Panc1 (cell line): ENCODE results near the gene NDST1. TPM values are rescaled to one million over a fixed set of nuclear protein-coding genes. Genes with fewer than 3 reads are reported as not detected.

Experiments used
- ATAC-seq: fragments of 200-7000 bp; cut with Tn5 transposase; 2 replicates; pipeline ENCODE4 v1.9.1; 2020; ENCODE audit warnings: mild to moderate bottlenecking, moderate library complexity
- BruUV-seq: library from RNA; stranded (reverse); fragments of 400-500 nt; replicated peaks from 2 replicates; lab custom pipeline; 2021; lab: Mats Ljungman, UMichigan
- CTCF ChIA-PET: fragments of 300-600 bp; sonication (Branson Sonifier 250); formaldehyde crosslinking; loops from one replicate; lab custom pipeline; 2022; ENCODE audit warnings: antibody characterized with exemption; lab: Charles Lee
- POLR2A ChIA-PET: fragments of 300-600 bp; sonication (Branson Sonifier 250); formaldehyde crosslinking; loops from one replicate; lab custom pipeline; 2022; ENCODE audit warnings: antibody characterized with exemption; lab: Charles Lee
- DNase-seq: peaks from one replicate; pipeline ENCODE4 v3.0.0-alpha.2; 2010; ENCODE audit warnings: low read depth, low spot score
- H3K27ac ChIP-seq: 2 replicates; pipeline ENCODE4 v1.5.1; 2011; ENCODE audit warnings: mild to moderate bottlenecking, low read length, inconsistent platforms
- H3K27me3 ChIP-seq: fragments of 200-500 bp; sonication (Bioruptor generic); 2 replicates; pipeline ENCODE4 v1.6.0; 2014; ENCODE audit warnings: low read length, inconsistent platforms; ENCODE audit not compliant: control insufficient read depth, insufficient read depth
- H3K36me3 ChIP-seq: fragments of 200-500 bp; sonication (Bioruptor generic); 2 replicates; pipeline ENCODE4 v1.5.1; 2014; ENCODE audit warnings: inconsistent platforms, mild to moderate bottlenecking, low read length, moderate library complexity; ENCODE audit not compliant: control insufficient read depth, insufficient read depth
- H3K4me1 ChIP-seq: 2 replicates; pipeline ENCODE4 v1.5.1; 2011; ENCODE audit warnings: inconsistent platforms, mild to moderate bottlenecking, low read length, moderate library complexity; ENCODE audit not compliant: control insufficient read depth, insufficient read depth
- H3K4me3 ChIP-seq, 2 experiments: 2 replicates each; pipeline ENCODE4 v1.5.1; 2011 to 2012; ENCODE audit warnings: low read depth in 2 of 2, low read length in 2 of 2, mild to moderate bottlenecking in 2 of 2, inconsistent platforms in 1 of 2, moderate library complexity in 1 of 2
- H3K9me3 ChIP-seq: fragments of 200-500 bp; sonication (Bioruptor generic); 2 replicates; pipeline ENCODE4 v1.5.1; 2014; ENCODE audit warnings: low read depth, mild to moderate bottlenecking, inconsistent platforms, low read length, moderate library complexity; ENCODE audit not compliant: control insufficient read depth, insufficient read depth
- CTCF ChIP-seq: fragments of 450-650 bp; IDR thresholded peaks from 2 replicates; pipeline ENCODE4 v1.5.1; 2017; ENCODE audit warnings: mild to moderate bottlenecking
- POLR2AphosphoS5 ChIP-seq: IDR thresholded peaks from 2 replicates; pipeline ENCODE4 v1.6.1; 2012; ENCODE audit warnings: mild to moderate bottlenecking, low read depth, low read length, moderate library complexity
- REST ChIP-seq, 2 experiments: IDR thresholded peaks; 2 replicates each; pipeline ENCODE4 v1.6.1; 2011 to 2012; ENCODE audit warnings: low read depth in 2 of 2, control low read depth in 1 of 2, low read length in 1 of 2, mild to moderate bottlenecking in 1 of 2, moderate library complexity in 1 of 2; ENCODE audit not compliant: insufficient read depth in 1 of 2
- SIN3A ChIP-seq: IDR thresholded peaks from 2 replicates; pipeline ENCODE4 v1.6.1; 2012; ENCODE audit warnings: low read depth, mild to moderate bottlenecking, low read length, moderate library complexity, borderline replicate concordance; ENCODE audit not compliant: insufficient read depth
- TCF7L2 ChIP-seq: IDR thresholded peaks from 2 replicates; pipeline ENCODE4 v1.6.1; 2011; ENCODE audit warnings: mild to moderate bottlenecking, low read depth, low read length, inconsistent platforms
- in situ Hi-C: cut with HindIII; loops from 2 replicates; pipeline ENCODE4 v1.10.0; 2016; ENCODE audit warnings: low sequenced_read_pairs, low pct_unique_long_range_greater_than_20kb
- intact Hi-C: fragments of 100-400 bp; cut with micrococcal nuclease; formaldehyde crosslinking; loops from one replicate; pipeline ENCODE4 v1.10.0; 2022; ENCODE audit not compliant: unreplicated experiment
- total RNA-seq: library from RNA; stranded (reverse); gene quantifications from one replicate; pipeline ENCODE4 v1.2.1, GENCODE V29; 2021; ENCODE audit not compliant: unreplicated experiment

Gene NDST1
- total RNA-seq, 1 experiment from 2014 or later: 142 TPM

GRCh38 chr5:150556859-150557508 is 49.1 kb downstream of the NDST1 start:
- intact Hi-C loops: no loop called here
- POLR2A ChIA-PET: no interaction called here
- H3K27ac ChIP-seq: no peak overlapping the region
- H3K9me3 ChIP-seq: no peaks in the 10 kb centered on the region
- DNase-seq: no peak
- no peaks in the 10 kb centered on the region for H3K27me3 ChIP-seq
- in situ Hi-C loops: no loop called here
- ATAC-seq: no peak
- peaks cover 39% of the 10 kb centered on the region for H3K4me1 ChIP-seq
- H3K4me3 ChIP-seq: no peak overlapping the region
- CTCF ChIA-PET: no interaction called here
- TF ChIP-seq TCF7L2 (no peak), CTCF (no peak), SIN3A (no peak), POLR2AphosphoS5 (no peak), REST (IDR thresholded peaks at IDR 0.05; ENCODE audit: insufficient read depth in 1 of 2, low read depth in 2 of 2, low read length in 1 of 2) (no peak)
- BruUV-seq: TSS peak; percentile 68
- no peaks in the 10 kb centered on the region for H3K36me3 ChIP-seq

GRCh38 chr5:150557509-150557872 is 49.6 kb downstream of the NDST1 start:
- in situ Hi-C loops: no loop called here
- POLR2A ChIA-PET: no interaction called here
- no peak for ATAC-seq
- Histone ChIP-seq H3K36me3 (no peaks in the 10 kb centered on the region), H3K4me1 (peaks cover 43% of the 10 kb centered on the region), H3K9me3 (no peaks in the 10 kb centered on the region), H3K27me3 (no peaks in the 10 kb centered on the region), H3K4me3 (no peak overlapping the region), H3K27ac (no peak overlapping the region)
- intact Hi-C loops: no loop called here
- CTCF ChIA-PET: no interaction called here
- no peak for DNase-seq
- no TSS peak for BruUV-seq
- TF ChIP-seq POLR2AphosphoS5: no peak
- TF ChIP-seq TCF7L2: no peak
- no peak for TF ChIP-seq REST (IDR thresholded peaks at IDR 0.05; ENCODE audit: insufficient read depth in 1 of 2, low read depth in 2 of 2, low read length in 1 of 2)
- TF ChIP-seq SIN3A: no peak
- no peak for TF ChIP-seq CTCF
